GM23248 (cell line): Measurements from ENCODE around the gene CATSPER1.

Experiments used
- EZH2 ChIP-seq: fragments of 200-600 bp; sonication (generic); IDR thresholded peaks from 2 replicates; pipeline ENCODE4 v1.6.1; 2018; ENCODE audit warnings: antibody characterized with exemption, mild to moderate bottlenecking; ENCODE audit not compliant: insufficient read depth, poor library complexity, severe bottlenecking
- EZH2phosphoT487 ChIP-seq: fragments of 200-600 bp; sonication (generic); IDR thresholded peaks from 2 replicates; pipeline ENCODE4 v1.6.1; 2018; ENCODE audit warnings: antibody characterized with exemption, moderate library complexity, mild to moderate bottlenecking, low read depth; ENCODE audit not compliant: insufficient read depth

DNA sequence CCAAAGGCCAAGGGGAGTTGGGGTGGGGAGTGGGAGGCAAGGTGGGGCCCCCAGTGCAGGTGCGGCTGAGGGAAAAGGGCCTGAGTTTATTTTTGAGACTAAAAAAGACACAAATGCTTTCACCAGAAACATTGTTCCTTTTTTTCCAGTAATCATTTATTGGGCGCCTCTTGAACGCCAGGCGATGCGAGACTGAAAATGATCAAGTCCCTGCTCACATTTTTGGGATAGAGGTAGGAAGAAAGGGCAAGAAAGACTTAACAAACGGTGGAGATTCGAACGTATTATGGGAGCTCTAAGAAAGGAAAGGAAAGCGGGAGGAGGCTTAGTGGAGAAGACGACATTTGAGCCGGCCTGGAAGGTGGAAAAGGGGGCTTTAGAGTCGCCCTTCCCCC is 25.1 kb upstream of the CATSPER1 start:
- TF ChIP-seq EZH2 (no peak), EZH2phosphoT487 (no peak)
